Brain microvascular endothelial cell (primary cell): Measurements from ENCODE around the gene ADD3.
A peak's percentile ranks its signal among the peaks of the same experiment; 100 is the strongest.

Experiments used
- DNase-seq: peaks from one replicate; pipeline ENCODE4 v3.0.0-alpha.2; 2020
- H3K27ac ChIP-seq: fragments of 250-450 bp; sonication (Bioruptor Pico); 2 replicates; pipeline ENCODE4 v1.5.1; 2020; ENCODE audit warnings: mild to moderate bottlenecking, moderate library complexity
- H3K27me3 ChIP-seq: fragments of 250-450 bp; sonication (Bioruptor Pico); replicated peaks from 2 replicates; pipeline ENCODE4 v1.5.1; 2020; ENCODE audit warnings: mild to moderate bottlenecking
- H3K36me3 ChIP-seq: fragments of 250-450 bp; sonication (Bioruptor Pico); replicated peaks from 2 replicates; pipeline ENCODE4 v1.5.1; 2020; ENCODE audit warnings: mild to moderate bottlenecking
- H3K4me3 ChIP-seq: 2 replicates; pipeline ENCODE4 v1.5.1; 2011; ENCODE audit warnings: low read depth, mild to moderate bottlenecking, control low read depth, low read length, moderate library complexity
- in situ Hi-C: cut with HindIII; loops from 2 replicates; pipeline ENCODE4 v1.10.0; 2017; ENCODE audit warnings: low sequenced_read_pairs, low pct_ligation_motif_present
- TF ChIP-seq, protein P1 (sequence below): IDR thresholded peaks from 2 replicates; pipeline ENCODE4 v1.5.1; 2011; ENCODE audit warnings: low read depth, mild to moderate bottlenecking, moderate library complexity, low read length, control low read depth, inconsistent platforms; ENCODE audit errors: missing control alignments

ADD3 gene

GRCh38 chr10:110069502-110069982, 61.8 kb downstream of the ADD3 start:
- no peaks in the 10 kb centered on the region for H3K36me3 ChIP-seq
- no peak overlapping the region for H3K4me3 ChIP-seq
- DNase-seq, result no peak
- TF ChIP-seq, protein P1, sequence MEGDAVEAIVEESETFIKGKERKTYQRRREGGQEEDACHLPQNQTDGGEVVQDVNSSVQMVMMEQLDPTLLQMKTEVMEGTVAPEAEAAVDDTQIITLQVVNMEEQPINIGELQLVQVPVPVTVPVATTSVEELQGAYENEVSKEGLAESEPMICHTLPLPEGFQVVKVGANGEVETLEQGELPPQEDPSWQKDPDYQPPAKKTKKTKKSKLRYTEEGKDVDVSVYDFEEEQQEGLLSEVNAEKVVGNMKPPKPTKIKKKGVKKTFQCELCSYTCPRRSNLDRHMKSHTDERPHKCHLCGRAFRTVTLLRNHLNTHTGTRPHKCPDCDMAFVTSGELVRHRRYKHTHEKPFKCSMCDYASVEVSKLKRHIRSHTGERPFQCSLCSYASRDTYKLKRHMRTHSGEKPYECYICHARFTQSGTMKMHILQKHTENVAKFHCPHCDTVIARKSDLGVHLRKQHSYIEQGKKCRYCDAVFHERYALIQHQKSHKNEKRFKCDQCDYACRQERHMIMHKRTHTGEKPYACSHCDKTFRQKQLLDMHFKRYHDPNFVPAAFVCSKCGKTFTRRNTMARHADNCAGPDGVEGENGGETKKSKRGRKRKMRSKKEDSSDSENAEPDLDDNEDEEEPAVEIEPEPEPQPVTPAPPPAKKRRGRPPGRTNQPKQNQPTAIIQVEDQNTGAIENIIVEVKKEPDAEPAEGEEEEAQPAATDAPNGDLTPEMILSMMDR, result no peak
- in situ Hi-C loops, result no loop called here
- no peak overlapping the region for H3K27ac ChIP-seq
- H3K27me3 ChIP-seq, result no peaks in the 10 kb centered on the region

- H3K27ac ChIP-seq, result peak overlapping the region; percentile 94
- in situ Hi-C loops, result no loop called here
- no peak for DNase-seq
- no peaks in the 10 kb centered on the region for H3K27me3 ChIP-seq
- TF ChIP-seq, protein P1, result no peak
- H3K36me3 ChIP-seq, result no peaks in the 10 kb centered on the region
- H3K4me3 ChIP-seq, result no peak overlapping the region
These were observed 66.1 kb downstream of the ADD3 start for GRCh38 chr10:110073896-110074295.

GRCh38 chr10:110074298-110074697, 66.5 kb downstream of the ADD3 start:
- no peak overlapping the region for H3K4me3 ChIP-seq
- peak overlapping the region; percentile 94 for H3K27ac ChIP-seq
- H3K27me3 ChIP-seq, result no peaks in the 10 kb centered on the region
- DNase-seq, result peak; percentile 37
- H3K36me3 ChIP-seq, result no peaks in the 10 kb centered on the region
- in situ Hi-C loops, result no loop called here
- TF ChIP-seq, protein P1, result no peak

- in situ Hi-C loops, result loop anchor here (25.0 kb wide), 1 partner anchor 188 kb away; no protein-coding TSS in a partner anchor
- Histone ChIP-seq H3K4me3 (no peak overlapping the region), H3K27me3 (no peaks in the 10 kb centered on the region), H3K36me3 (no peaks in the 10 kb centered on the region), H3K27ac (peak overlapping the region; percentile 94)
- TF ChIP-seq, protein P1, result no peak
- peak; percentile 84 for DNase-seq
These were observed 67.2 kb downstream of the ADD3 start for GRCh38 chr10:110074758-110075671.

GRCh38 chr10:110075686-110076085, 67.9 kb downstream of the ADD3 start:
- in situ Hi-C loops, result loop anchor here (25.0 kb wide), 1 partner anchor 188 kb away; no protein-coding TSS in a partner anchor
- no peak overlapping the region for H3K4me3 ChIP-seq
- TF ChIP-seq, protein P1, result no peak
- H3K36me3 ChIP-seq, result no peaks in the 10 kb centered on the region
- no peak for DNase-seq
- peak overlapping the region; percentile 94 for H3K27ac ChIP-seq
- H3K27me3 ChIP-seq, result no peaks in the 10 kb centered on the region
